Skeletal muscle tissue (tissue), 4 donors: Measurements from ENCODE around the gene ACTR6. TPM values are rescaled to one million over a fixed set of nuclear protein-coding genes. Genes with fewer than 3 reads are reported as not detected.
A peak's percentile ranks its signal among the peaks of the same experiment; 100 is the strongest.

Experiments used
- H3K27ac ChIP-seq: one replicate; pipeline ENCODE4 v1.7.0; 2013; ENCODE audit warnings: mild to moderate bottlenecking, low read depth, low read length, inconsistent platforms
- H3K27me3 ChIP-seq, 3 donors: one replicate each; pipeline ENCODE4 v1.7.0; 2013; ENCODE audit warnings: low read length in 3 of 3; ENCODE audit not compliant: control insufficient read depth in 3 of 3, insufficient read depth in 3 of 3
- H3K36me3 ChIP-seq, 3 donors: one replicate each; pipeline ENCODE4 v1.7.0; 2013; ENCODE audit warnings: low read length in 3 of 3; ENCODE audit not compliant: control insufficient read depth in 3 of 3, insufficient read depth in 3 of 3
- H3K4me1 ChIP-seq, 3 donors: one replicate each; pipeline ENCODE4 v1.7.0; 2013; ENCODE audit warnings: low read length in 3 of 3, mild to moderate bottlenecking in 3 of 3; ENCODE audit not compliant: control insufficient read depth in 3 of 3, insufficient read depth in 3 of 3
- H3K4me3 ChIP-seq, 3 donors: one replicate each; pipeline ENCODE4 v1.7.0; 2013; ENCODE audit warnings: low read length in 3 of 3
- H3K9ac ChIP-seq, 3 donors: one replicate each; pipeline ENCODE4 v1.7.0; 2013; ENCODE audit warnings: low read length in 3 of 3, mild to moderate bottlenecking in 3 of 3, moderate library complexity in 2 of 3, low read depth in 1 of 3
- H3K9me3 ChIP-seq, 3 donors: one replicate each; pipeline ENCODE4 v1.7.0; 2013; ENCODE audit warnings: low read length in 3 of 3; ENCODE audit not compliant: control insufficient read depth in 3 of 3
- total RNA-seq: library from RNA; depleted of rRNA; stranded (reverse); fragments of >200 nt; gene quantifications from one replicate; pipeline ENCODE4 v1.2.3, GENCODE V29; 2014
- donor health status: Osteomylitis.

Gene ACTR6
- total RNA-seq, 1 donor from 2014 or later: 9.4 TPM

- Histone ChIP-seq H3K4me3 (no peak overlapping the region), H3K4me1 (peaks cover 7 to 16% (median 15%) of the 10 kb centered on the region in 3 donors), H3K27ac (no peak overlapping the region)
These were observed 3.1 kb upstream of the ACTR6 start for GRCh38 chr12:100197486-100197885.

GRCh38 chr12:100199023-100199346, 1.6 kb upstream of the ACTR6 start:
- H3K27me3 ChIP-seq: no peaks in the 10 kb centered on the region
- peaks cover 0 to 3% (median 0%) of the 10 kb centered on the region in 3 donors for H3K36me3 ChIP-seq
- no peaks in the 10 kb centered on the region for H3K9me3 ChIP-seq
- peaks cover 7 to 16% (median 15%) of the 10 kb centered on the region in 3 donors for H3K4me1 ChIP-seq
- no peak overlapping the region for H3K27ac ChIP-seq
- H3K4me3 ChIP-seq: peak overlapping the region; percentile 84 to 98 (median 96)
- H3K9ac ChIP-seq: peak overlapping the region in 1 of 3 donors; percentile 87

More at GRCh38 chr12:100197486-100197885, 3.1 kb upstream of the ACTR6 start:
- H3K27me3 ChIP-seq: no peaks in the 10 kb centered on the region
- peaks cover 0 to 3% (median 0%) of the 10 kb centered on the region in 3 donors for H3K36me3 ChIP-seq
- H3K9ac ChIP-seq: no peak overlapping the region
- no peaks in the 10 kb centered on the region for H3K9me3 ChIP-seq

- Histone ChIP-seq H3K36me3 (peaks cover 0 to 3% (median 0%) of the 10 kb centered on the region in 3 donors), H3K4me1 (peaks cover 7 to 16% (median 15%) of the 10 kb centered on the region in 3 donors), H3K9me3 (no peaks in the 10 kb centered on the region), H3K27me3 (no peaks in the 10 kb centered on the region), H3K9ac (peak overlapping the region in 2 of 3 donors; percentile 57 to 87), H3K4me3 (peak overlapping the region; percentile 84 to 98 (median 96)), H3K27ac (no peak overlapping the region)
These were observed 1.1 kb upstream of the ACTR6 start for GRCh38 chr12:100199347-100200149.

DNA sequence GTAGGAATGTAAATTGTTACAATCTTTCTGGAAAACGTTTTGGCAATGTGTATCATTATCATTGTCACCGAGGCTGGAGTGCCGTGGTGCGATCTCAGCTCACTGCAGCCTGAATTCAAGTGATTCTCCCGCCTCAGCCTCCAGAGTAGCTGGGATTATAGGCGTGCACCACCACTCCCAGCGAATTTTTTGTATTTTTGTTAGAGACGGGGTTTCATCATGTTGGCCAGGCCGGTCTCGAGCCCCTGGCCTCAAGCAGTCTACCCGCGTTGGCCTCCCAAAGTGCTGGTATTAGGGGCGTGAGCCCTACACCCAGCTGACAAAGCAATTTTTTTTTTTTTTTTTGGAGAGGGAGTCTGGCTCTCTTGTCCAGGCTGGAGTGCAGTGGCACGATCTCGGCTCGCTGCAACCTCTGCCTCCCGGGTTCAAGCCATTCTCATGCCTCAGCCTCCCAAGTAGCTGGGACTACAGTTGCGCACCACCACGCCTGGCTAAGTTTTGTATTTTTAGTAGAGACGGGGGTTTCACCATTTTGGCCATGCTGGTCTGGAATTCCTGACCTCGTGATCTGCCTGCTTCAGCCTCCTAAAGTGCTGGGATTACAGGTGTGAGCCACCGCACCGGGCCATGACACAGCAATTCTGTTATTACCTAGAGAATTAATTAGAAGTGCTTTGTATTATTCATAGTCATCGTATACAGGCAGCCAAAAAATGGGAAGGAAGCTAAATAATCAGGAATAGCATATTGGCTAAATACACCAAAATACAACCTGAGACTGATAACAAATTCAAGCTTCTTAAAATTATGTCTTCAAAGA, 1.2 kb downstream of the ACTR6 start:
- Histone ChIP-seq H3K4me1 (peaks cover 7 to 16% (median 15%) of the 10 kb centered on the region in 3 donors), H3K9me3 (no peaks in the 10 kb centered on the region), H3K27ac (no peak overlapping the region), H3K27me3 (no peaks in the 10 kb centered on the region), H3K9ac (peak overlapping the region in 2 of 3 donors; percentile 83 to 87), H3K4me3 (peak overlapping the region; percentile 84 to 98 (median 96)), H3K36me3 (peaks cover 0 to 4% (median 0%) of the 10 kb centered on the region in 3 donors)

DNA sequence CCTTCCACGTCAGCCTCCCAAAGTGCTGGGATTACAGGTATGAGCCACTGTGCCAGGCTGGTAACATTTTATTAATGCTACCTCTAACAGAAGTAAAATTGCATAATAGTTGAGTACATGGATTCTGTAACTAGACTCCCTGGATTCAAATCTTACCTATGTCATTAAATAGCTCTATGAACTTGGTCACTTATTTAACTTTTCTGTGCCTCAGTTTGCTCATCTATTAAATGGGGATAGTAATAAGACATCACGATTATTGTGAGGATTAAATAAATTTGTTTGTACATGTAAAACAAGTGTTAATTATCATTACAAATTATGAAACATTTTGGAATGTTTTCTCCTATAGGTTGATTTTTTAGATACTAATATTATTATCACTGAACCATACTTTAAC, 6.7 kb downstream of the ACTR6 start:
- Histone ChIP-seq H3K27me3 (no peaks in the 10 kb centered on the region), H3K4me3 (no peak overlapping the region), H3K9me3 (no peaks in the 10 kb centered on the region), H3K9ac (no peak overlapping the region), H3K4me1 (no peaks in the 10 kb centered on the region), H3K36me3 (peaks cover 15 to 44% (median 32%) of the 10 kb centered on the region in 3 donors), H3K27ac (no peak overlapping the region)

- Histone ChIP-seq H3K36me3 (peaks cover 18 to 48% (median 41%) of the 10 kb centered on the region in 3 donors), H3K27ac (no peak overlapping the region), H3K4me3 (no peak overlapping the region), H3K27me3 (no peaks in the 10 kb centered on the region), H3K4me1 (no peaks in the 10 kb centered on the region), H3K9me3 (no peaks in the 10 kb centered on the region), H3K9ac (no peak overlapping the region)
These were observed 8.2 kb downstream of the ACTR6 start for GRCh38 chr12:100208834-100209233.

GRCh38 chr12:100211698-100212097, 11.1 kb downstream of the ACTR6 start:
- no peaks in the 10 kb centered on the region for H3K27me3 ChIP-seq
- no peaks in the 10 kb centered on the region for H3K9me3 ChIP-seq
- peaks cover 21 to 54% (median 46%) of the 10 kb centered on the region in 3 donors for H3K36me3 ChIP-seq
- no peaks in the 10 kb centered on the region for H3K4me1 ChIP-seq
- H3K4me3 ChIP-seq: no peak overlapping the region
- no peak overlapping the region for H3K27ac ChIP-seq
- no peak overlapping the region for H3K9ac ChIP-seq

DNA sequence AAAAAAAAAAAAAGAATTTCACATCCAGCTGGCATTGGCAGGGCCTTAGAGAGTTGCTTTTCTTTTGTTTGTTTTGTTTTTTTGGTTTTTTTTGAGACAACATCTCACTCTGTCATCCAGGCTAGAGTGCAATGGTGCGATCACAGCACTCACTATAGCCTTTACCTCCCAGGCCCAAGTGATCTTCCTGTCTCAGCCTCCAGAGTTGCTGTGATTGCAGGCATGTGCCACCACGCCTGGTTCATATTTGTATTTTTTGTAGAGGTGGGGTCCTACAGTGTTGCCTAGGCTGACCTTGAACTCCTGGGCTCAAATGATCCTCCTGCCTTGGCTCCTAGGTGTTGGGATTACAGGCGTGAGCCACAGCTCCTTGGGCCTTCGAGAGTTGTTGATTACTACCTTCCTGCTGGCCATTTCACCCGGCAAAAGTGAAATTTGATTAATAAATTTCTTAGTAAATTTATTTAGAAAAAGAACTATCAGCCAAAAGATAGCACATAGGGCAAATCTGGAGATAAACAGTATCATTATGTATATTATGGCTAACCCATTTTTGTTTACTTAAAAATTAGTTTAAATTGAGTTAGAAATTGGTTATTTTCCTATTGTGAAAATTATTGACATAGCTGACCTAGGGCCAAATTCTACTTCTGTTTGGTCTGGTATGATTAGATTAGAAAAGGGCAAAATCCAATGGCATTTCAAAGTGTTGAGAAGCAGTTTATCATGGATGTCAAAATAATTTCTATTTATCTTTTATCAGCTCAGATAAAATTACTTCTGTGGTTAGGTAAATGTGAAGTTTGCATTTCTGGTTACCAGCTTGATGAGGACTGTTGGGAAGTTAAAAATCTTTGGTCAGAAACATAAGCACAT, 12.6 kb downstream of the ACTR6 start:
- Histone ChIP-seq H3K9ac (no peak overlapping the region), H3K27ac (no peak overlapping the region), H3K4me1 (no peaks in the 10 kb centered on the region), H3K36me3 (peaks cover 21 to 42% (median 36%) of the 10 kb centered on the region in 3 donors), H3K27me3 (no peaks in the 10 kb centered on the region), H3K4me3 (no peak overlapping the region), H3K9me3 (no peaks in the 10 kb centered on the region)

GRCh38 chr12:100214518-100214917, 13.9 kb downstream of the ACTR6 start:
- Histone ChIP-seq H3K27ac (no peak overlapping the region), H3K36me3 (peaks cover 11 to 33% (median 32%) of the 10 kb centered on the region in 3 donors), H3K4me1 (no peaks in the 10 kb centered on the region), H3K4me3 (no peak overlapping the region), H3K9ac (no peak overlapping the region), H3K27me3 (no peaks in the 10 kb centered on the region), H3K9me3 (no peaks in the 10 kb centered on the region)
